Retinal pigment epithelial cell (primary cell): ENCODE data around the gene GPR61.
A peak's percentile ranks its signal among the peaks of the same experiment; 100 is the strongest.

Experiments used
- DNase-seq: peaks from one replicate; pipeline ENCODE4 v3.0.0-alpha.2; 2010; ENCODE audit warnings: low read depth
- H3K4me3 ChIP-seq: 2 replicates; pipeline ENCODE4 v1.5.1; 2011; ENCODE audit warnings: mild to moderate bottlenecking, low read length, control low read depth, moderate library complexity
- CTCF ChIP-seq: conservative IDR thresholded peaks from 2 replicates; pipeline ENCODE4 v1.5.1; 2011; ENCODE audit warnings: low read depth, low read length, control low read depth, inconsistent platforms

Gene GPR61

GRCh38 chr1:109493805-109494539 lies 45.7 kb upstream of the GPR61 start, which contains the start of gene CYB561D1:
CYB561D1 (plus strand) TSS chr1:109494094; CDS start chr1:109494140, 46 bp downstream.
- no peak for DNase-seq
- peak within 1 kb of the TSS; percentile 97 for H3K4me3 ChIP-seq
- peak; percentile 87 for TF ChIP-seq CTCF

GRCh38 chr1:109495738-109496137 lies 43.9 kb upstream of the GPR61 start:
- no peak for TF ChIP-seq CTCF
- DNase-seq = no peak
- H3K4me3 ChIP-seq = no peak overlapping the region

- no peak for TF ChIP-seq CTCF
- H3K4me3 ChIP-seq = no peak overlapping the region
- DNase-seq = no peak
Observed at GRCh38 chr1:109497449-109498160, 42.1 kb upstream of the GPR61 start.

GRCh38 chr1:109498161-109498801 lies 41.4 kb upstream of the GPR61 start:
- no peak for DNase-seq
- H3K4me3 ChIP-seq = no peak overlapping the region
- TF ChIP-seq CTCF = peak; percentile 73

GRCh38 chr1:109499081-109499480 lies 40.6 kb upstream of the GPR61 start:
- no peak overlapping the region for H3K4me3 ChIP-seq
- DNase-seq = no peak
- TF ChIP-seq CTCF = no peak

- H3K4me3 ChIP-seq = no peak overlapping the region
- peak; percentile 74 for TF ChIP-seq CTCF
- no peak for DNase-seq
Observed at GRCh38 chr1:109499661-109500536, 39.8 kb upstream of the GPR61 start.
